KMS-11 (cell line): ENCODE data around the gene UBL4B.
"Not testable (repeated sequence)": the region's sequence is repeated elsewhere in the genome, so short reads cannot be mapped to it uniquely, and the experiment has no call there.

ENCODE experiments used
- H2AFZ ChIP-seq: fragments of 200-600 bp; sonication (generic); 2 replicates; pipeline ENCODE4 v1.6.1; 2016; ENCODE audit warnings: antibody characterized with exemption, mixed run types, low read depth
- H3K27ac ChIP-seq: fragments of 200-600 bp; sonication (generic); 2 replicates; pipeline ENCODE4 v1.6.1; 2016; ENCODE audit warnings: mild to moderate bottlenecking, mixed run types
- H3K27me3 ChIP-seq: fragments of 200-600 bp; sonication (generic); 2 replicates; pipeline ENCODE4 v1.6.1; 2017; ENCODE audit warnings: mild to moderate bottlenecking, low read depth, mixed run types, moderate library complexity; ENCODE audit not compliant: insufficient read depth
- H3K36me3 ChIP-seq: fragments of 200-600 bp; sonication (generic); 2 replicates; pipeline ENCODE4 v1.6.1; 2017; ENCODE audit warnings: mild to moderate bottlenecking, mixed run types; ENCODE audit not compliant: insufficient read depth
- H3K4me1 ChIP-seq: fragments of 200-600 bp; sonication (generic); 2 replicates; pipeline ENCODE4 v1.6.1; 2016; ENCODE audit warnings: mild to moderate bottlenecking, low read depth, mixed run types; ENCODE audit not compliant: poor library complexity, severe bottlenecking
- H3K4me2 ChIP-seq: fragments of 200-600 bp; sonication (generic); 2 replicates; pipeline ENCODE4 v1.7.0; 2016; ENCODE audit warnings: mild to moderate bottlenecking, mixed run types
- H3K4me3 ChIP-seq: fragments of 200-600 bp; sonication (generic); IDR thresholded peaks from 2 replicates; pipeline ENCODE4 v1.6.1; 2017; ENCODE audit warnings: low read depth, low read length, mixed read lengths; ENCODE audit not compliant: insufficient read depth
- H3K79me2 ChIP-seq: fragments of 200-600 bp; sonication (generic); 2 replicates; pipeline ENCODE4 v1.6.1; 2016; ENCODE audit warnings: low read depth, mixed run types; ENCODE audit not compliant: insufficient read depth
- H3K9ac ChIP-seq: fragments of 200-600 bp; sonication (generic); 2 replicates; pipeline ENCODE4 v1.6.1; 2016; ENCODE audit warnings: mild to moderate bottlenecking, mixed run types
- H4K20me1 ChIP-seq: fragments of 200-600 bp; sonication (generic); 2 replicates; pipeline ENCODE4 v1.6.1; 2016; ENCODE audit warnings: mild to moderate bottlenecking, mixed run types; ENCODE audit not compliant: insufficient read depth
- CTCF ChIP-seq: fragments of 200-600 bp; sonication (generic); conservative IDR thresholded peaks from 2 replicates; pipeline ENCODE4 v1.6.1; 2017; ENCODE audit warnings: low read depth, mild to moderate bottlenecking, antibody characterized with exemption, low read length, moderate library complexity, mixed read lengths

UBL4B gene

GRCh38 chr1:110076789-110077500, 35.3 kb upstream of the UBL4B start:
- Histone ChIP-seq H2AFZ (no peak overlapping the region), H3K4me2 (no peak overlapping the region), H3K9ac (no peak overlapping the region), H3K79me2 (no peaks in the 10 kb centered on the region), H3K36me3 (no peaks in the 10 kb centered on the region), H3K4me1 (no peaks in the 10 kb centered on the region), H3K4me3 (no peak overlapping the region), H3K27ac (no peak overlapping the region), H3K27me3 (no peaks in the 10 kb centered on the region), H4K20me1 (no peaks in the 10 kb centered on the region)
- TF ChIP-seq CTCF, result no peak

- H3K27me3 ChIP-seq, H2AFZ ChIP-seq, H3K36me3 ChIP-seq, H3K4me3 ChIP-seq, H3K4me2 ChIP-seq, H3K4me1 ChIP-seq, H3K9ac ChIP-seq, H3K79me2 ChIP-seq, H4K20me1 ChIP-seq, H3K27ac ChIP-seq: not testable (repeated sequence)
Measured at GRCh38 chr1:110079995-110080394, 32.2 kb upstream of the UBL4B start.

DNA sequence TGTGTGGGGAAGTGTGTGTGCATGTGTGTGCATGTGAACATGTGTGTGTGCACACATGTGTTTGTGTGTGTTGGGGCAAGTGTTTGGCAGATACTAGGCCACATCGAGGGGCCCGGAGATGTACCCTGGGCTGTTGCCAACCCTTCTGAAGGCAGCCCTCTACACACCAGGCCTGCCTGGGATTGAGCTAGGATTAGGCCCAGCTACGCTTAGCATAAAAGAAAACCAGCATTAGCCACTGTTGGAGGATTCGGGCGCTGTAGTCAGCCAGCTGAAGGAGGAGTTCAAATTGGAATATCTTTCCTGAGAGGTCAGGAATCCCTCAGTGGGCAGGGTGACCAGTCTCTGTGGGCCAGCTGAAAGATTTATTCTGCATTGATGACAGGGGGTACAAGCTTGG, 31.2 kb upstream of the UBL4B start:
- no peak overlapping the region for H3K9ac ChIP-seq
- peaks cover 10% of the 10 kb centered on the region; the same call in 1 of the 2 replicates for H3K27me3 ChIP-seq
- no peaks in the 10 kb centered on the region for H4K20me1 ChIP-seq
- H3K4me1 ChIP-seq, result no peaks in the 10 kb centered on the region
- H2AFZ ChIP-seq, result no peak overlapping the region
- H3K79me2 ChIP-seq, result no peaks in the 10 kb centered on the region
- no peak for TF ChIP-seq CTCF
- H3K4me3 ChIP-seq, result no peak overlapping the region
- no peak overlapping the region for H3K27ac ChIP-seq
- no peak overlapping the region for H3K4me2 ChIP-seq
- H3K36me3 ChIP-seq, result no peaks in the 10 kb centered on the region

GRCh38 chr1:110082477-110082876, 29.8 kb upstream of the UBL4B start:
- Histone ChIP-seq H4K20me1 (no peaks in the 10 kb centered on the region), H3K27me3 (peaks cover 18% of the 10 kb centered on the region; the same call in 1 of the 2 replicates), H3K4me2 (no peak overlapping the region), H2AFZ (no peak overlapping the region), H3K9ac (no peak overlapping the region), H3K4me3 (no peak overlapping the region), H3K27ac (no peak overlapping the region), H3K79me2 (no peaks in the 10 kb centered on the region), H3K36me3 (no peaks in the 10 kb centered on the region), H3K4me1 (no peaks in the 10 kb centered on the region)
- TF ChIP-seq CTCF, result no peak

GRCh38 chr1:110083061-110083865, 29.0 kb upstream of the UBL4B start:
- Histone ChIP-seq H3K4me1 (no peaks in the 10 kb centered on the region), H3K4me3 (no peak overlapping the region), H3K4me2 (no peak overlapping the region), H3K9ac (no peak overlapping the region), H2AFZ (no peak overlapping the region), H3K79me2 (no peaks in the 10 kb centered on the region), H4K20me1 (no peaks in the 10 kb centered on the region), H3K27ac (no peak overlapping the region), H3K36me3 (no peaks in the 10 kb centered on the region), H3K27me3 (peaks cover 18% of the 10 kb centered on the region; the same call in 1 of the 2 replicates)
- TF ChIP-seq CTCF, result no peak
